CD4-positive, alpha-beta memory T cell (primary cell): Measurements from ENCODE around the gene APOC1. TPM values are rescaled to one million over a fixed set of nuclear protein-coding genes. Genes with fewer than 3 reads are reported as not detected.
"Not testable (repeated sequence)": the region's sequence is repeated elsewhere in the genome, so short reads cannot be mapped to it uniquely, and the experiment has no call there.

Experiments used
- CTCF ChIA-PET: fragments of 350-600 bp; sonication (Branson Sonifier 250); formaldehyde crosslinking; loops from one replicate; lab custom pipeline; 2021; ENCODE audit warnings: inconsistent platforms; ENCODE audit not compliant: partially characterized antibody; lab: Charles Lee
- POLR2A ChIA-PET: fragments of 350-600 bp; sonication (Branson Sonifier 250); formaldehyde crosslinking; loops from one replicate; lab custom pipeline; 2021; ENCODE audit not compliant: partially characterized antibody; lab: Charles Lee
- DNase-seq, 5 donors: peaks; one replicate each; pipeline versions ENCODE4 v3.0.0 to v3.0.0-alpha.2; 2020 to 2022; ENCODE audit warnings: mixed read lengths in 1 of 5
- H3K27ac ChIP-seq: one replicate; pipeline ENCODE4 v1.7.0; 2013; ENCODE audit warnings: low read depth, low read length
- H3K27me3 ChIP-seq: 2 replicates; pipeline ENCODE4 v1.7.0; 2013; ENCODE audit warnings: mild to moderate bottlenecking, low read length, moderate library complexity; ENCODE audit not compliant: insufficient read depth
- H3K36me3 ChIP-seq: 2 replicates; pipeline ENCODE4 v1.7.0; 2013; ENCODE audit warnings: mild to moderate bottlenecking, low read length, moderate library complexity; ENCODE audit not compliant: insufficient read depth
- H3K4me1 ChIP-seq: 2 replicates; pipeline ENCODE4 v1.7.0; 2013; ENCODE audit warnings: mild to moderate bottlenecking, low read length, moderate library complexity; ENCODE audit not compliant: insufficient read depth
- H3K4me3 ChIP-seq, 2 donors: one replicate each; pipeline ENCODE4 v1.7.0; 2013; ENCODE audit warnings: low read length in 2 of 2, mild to moderate bottlenecking in 1 of 2
- H3K9me3 ChIP-seq, 2 donors: one replicate each; pipeline ENCODE4 v1.7.0; 2013; ENCODE audit warnings: low read length in 2 of 2, control low read depth in 1 of 2; ENCODE audit not compliant: control insufficient read depth in 1 of 2
- H3K27ac Mint-ChIP-seq, 7 donors: one replicate each; pipeline ENCODE4 v1.8.0; 2020 to 2021; ENCODE audit warnings: mixed read lengths in 7 of 7, mild to moderate bottlenecking in 6 of 7, inconsistent platforms in 3 of 7, moderate library complexity in 3 of 7
- H3K27me3 Mint-ChIP-seq, 2 donors: one replicate each; pipeline ENCODE4 v1.8.0; 2020 to 2021; ENCODE audit warnings: mixed read lengths in 2 of 2
- H3K36me3 Mint-ChIP-seq, 2 donors: one replicate each; pipeline ENCODE4 v1.8.0; 2020 to 2021; ENCODE audit warnings: mixed read lengths in 2 of 2, inconsistent platforms in 1 of 2, mild to moderate bottlenecking in 1 of 2
- H3K4me1 Mint-ChIP-seq, 4 donors: one replicate each; pipeline ENCODE4 v1.8.0; 2020 to 2021; ENCODE audit warnings: mixed read lengths in 4 of 4, mild to moderate bottlenecking in 1 of 4
- H3K4me3 Mint-ChIP-seq, 8 donors: one replicate each; pipeline ENCODE4 v1.8.0; 2020 to 2021; ENCODE audit warnings: mixed read lengths in 8 of 8, mild to moderate bottlenecking in 7 of 8, moderate library complexity in 6 of 8, inconsistent platforms in 3 of 8
- H3K9me3 Mint-ChIP-seq, 8 donors: one replicate each; pipeline ENCODE4 v1.8.0; 2020 to 2021; ENCODE audit warnings: mixed read lengths in 8 of 8, mild to moderate bottlenecking in 5 of 8, inconsistent platforms in 3 of 8, moderate library complexity in 1 of 8
- intact Hi-C: fragments of 100-400 bp; cut with micrococcal nuclease; formaldehyde crosslinking; loops from one replicate; pipeline ENCODE4 v1.15.1; 2023
- polyA plus RNA-seq, 2 donors: library from polyadenylated mRNA; unstranded; fragments of 300-500 nt; fragmentation: Illumina TruSeq; gene quantifications; one replicate each; pipeline ENCODE4 v1.2.3, GENCODE V29; 2021
- total RNA-seq, 2 experiments: library from RNA; stranded (reverse); gene quantifications; one replicate each; pipeline ENCODE4 v1.2.3, GENCODE V29; 2021

The APOC1 gene
- total and polyA plus RNA-seq, 4 experiments from 2014 or later: 6.4 to 7.0 TPM; not detected in 2

DNA sequence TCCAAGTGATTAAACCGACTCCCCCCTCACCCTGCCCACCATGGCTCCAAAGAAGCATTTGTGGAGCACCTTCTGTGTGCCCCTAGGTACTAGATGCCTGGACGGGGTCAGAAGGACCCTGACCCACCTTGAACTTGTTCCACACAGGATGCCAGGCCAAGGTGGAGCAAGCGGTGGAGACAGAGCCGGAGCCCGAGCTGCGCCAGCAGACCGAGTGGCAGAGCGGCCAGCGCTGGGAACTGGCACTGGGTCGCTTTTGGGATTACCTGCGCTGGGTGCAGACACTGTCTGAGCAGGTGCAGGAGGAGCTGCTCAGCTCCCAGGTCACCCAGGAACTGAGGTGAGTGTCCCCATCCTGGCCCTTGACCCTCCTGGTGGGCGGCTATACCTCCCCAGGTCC, 6.8 kb upstream of the APOC1 start:
- peaks cover 19 to 22% of the 10 kb centered on the region in 2 donors for H3K27me3 Mint-ChIP-seq
- H3K9me3 Mint-ChIP-seq: no peaks in the 10 kb centered on the region
- intact Hi-C loops: no loop called here
- H3K4me3 Mint-ChIP-seq: no peak overlapping the region
- peaks cover 12% of the 10 kb centered on the region for H3K27me3 ChIP-seq
- H3K36me3 ChIP-seq: no peaks in the 10 kb centered on the region
- H3K27ac ChIP-seq: no peak overlapping the region
- H3K9me3 ChIP-seq: no peaks in the 10 kb centered on the region
- H3K27ac Mint-ChIP-seq: no peak overlapping the region
- H3K4me1 Mint-ChIP-seq: peaks cover 6 to 9% (median 8%) of the 10 kb centered on the region in 4 donors
- CTCF ChIA-PET: no interaction called here
- H3K36me3 Mint-ChIP-seq: peaks cover 2 to 5% of the 10 kb centered on the region in 2 donors
- H3K4me1 ChIP-seq: no peaks in the 10 kb centered on the region
- POLR2A ChIA-PET: no interaction called here
- no peak for DNase-seq
- H3K4me3 ChIP-seq: no peak overlapping the region

DNA sequence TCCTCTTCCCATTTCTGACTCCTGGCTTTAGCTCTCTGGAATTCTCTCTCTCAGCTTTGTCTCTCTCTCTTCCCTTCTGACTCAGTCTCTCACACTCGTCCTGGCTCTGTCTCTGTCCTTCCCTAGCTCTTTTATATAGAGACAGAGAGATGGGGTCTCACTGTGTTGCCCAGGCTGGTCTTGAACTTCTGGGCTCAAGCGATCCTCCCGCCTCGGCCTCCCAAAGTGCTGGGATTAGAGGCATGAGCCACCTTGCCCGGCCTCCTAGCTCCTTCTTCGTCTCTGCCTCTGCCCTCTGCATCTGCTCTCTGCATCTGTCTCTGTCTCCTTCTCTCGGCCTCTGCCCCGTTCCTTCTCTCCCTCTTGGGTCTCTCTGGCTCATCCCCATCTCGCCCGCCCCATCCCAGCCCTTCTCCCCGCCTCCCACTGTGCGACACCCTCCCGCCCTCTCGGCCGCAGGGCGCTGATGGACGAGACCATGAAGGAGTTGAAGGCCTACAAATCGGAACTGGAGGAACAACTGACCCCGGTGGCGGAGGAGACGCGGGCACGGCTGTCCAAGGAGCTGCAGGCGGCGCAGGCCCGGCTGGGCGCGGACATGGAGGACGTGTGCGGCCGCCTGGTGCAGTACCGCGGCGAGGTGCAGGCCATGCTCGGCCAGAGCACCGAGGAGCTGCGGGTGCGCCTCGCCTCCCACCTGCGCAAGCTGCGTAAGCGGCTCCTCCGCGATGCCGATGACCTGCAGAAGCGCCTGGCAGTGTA, 6.2 kb upstream of the APOC1 start:
- H3K27ac Mint-ChIP-seq: no peak overlapping the region

DNA sequence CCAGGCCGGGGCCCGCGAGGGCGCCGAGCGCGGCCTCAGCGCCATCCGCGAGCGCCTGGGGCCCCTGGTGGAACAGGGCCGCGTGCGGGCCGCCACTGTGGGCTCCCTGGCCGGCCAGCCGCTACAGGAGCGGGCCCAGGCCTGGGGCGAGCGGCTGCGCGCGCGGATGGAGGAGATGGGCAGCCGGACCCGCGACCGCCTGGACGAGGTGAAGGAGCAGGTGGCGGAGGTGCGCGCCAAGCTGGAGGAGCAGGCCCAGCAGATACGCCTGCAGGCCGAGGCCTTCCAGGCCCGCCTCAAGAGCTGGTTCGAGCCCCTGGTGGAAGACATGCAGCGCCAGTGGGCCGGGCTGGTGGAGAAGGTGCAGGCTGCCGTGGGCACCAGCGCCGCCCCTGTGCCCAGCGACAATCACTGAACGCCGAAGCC, 5.6 kb upstream of the APOC1 start:
- Mint-ChIP-seq H3K36me3 (no peaks in the 10 kb centered on the region), H3K27me3 (peaks cover 28 to 32% of the 10 kb centered on the region in 2 donors), H3K4me3 (no peak overlapping the region), H3K27ac (no peak overlapping the region), H3K9me3 (no peaks in the 10 kb centered on the region), H3K4me1 (peaks cover 5 to 9% (median 8%) of the 10 kb centered on the region in 4 donors)
- Histone ChIP-seq H3K4me3 (no peak overlapping the region), H3K9me3 (no peaks in the 10 kb centered on the region), H3K27ac (no peak overlapping the region), H3K4me1 (no peaks in the 10 kb centered on the region), H3K36me3 (no peaks in the 10 kb centered on the region), H3K27me3 (peaks cover 12% of the 10 kb centered on the region)
- no peak for DNase-seq
- ChIA-PET CTCF (no interaction called here), POLR2A (no interaction called here)
- intact Hi-C loops: no loop called here

More for the DNA sequence above, 6.2 kb upstream of the APOC1 start:
- ChIA-PET CTCF (no interaction called here), POLR2A (no interaction called here)
- no peaks in the 10 kb centered on the region for H3K9me3 ChIP-seq
- peaks cover 0 to 2% of the 10 kb centered on the region in 2 donors for H3K36me3 Mint-ChIP-seq
- H3K36me3 ChIP-seq: no peaks in the 10 kb centered on the region
- H3K4me3 ChIP-seq: no peak overlapping the region
- no peak overlapping the region for H3K4me3 Mint-ChIP-seq
- H3K4me1 Mint-ChIP-seq: peaks cover 5 to 9% (median 8%) of the 10 kb centered on the region in 4 donors
- H3K27ac ChIP-seq: no peak overlapping the region
- DNase-seq: no peak
- H3K9me3 Mint-ChIP-seq: no peaks in the 10 kb centered on the region
- H3K27me3 Mint-ChIP-seq: peaks cover 24 to 28% of the 10 kb centered on the region in 2 donors
- peaks cover 12% of the 10 kb centered on the region for H3K27me3 ChIP-seq
- no peaks in the 10 kb centered on the region for H3K4me1 ChIP-seq
- intact Hi-C loops: no loop called here

DNA sequence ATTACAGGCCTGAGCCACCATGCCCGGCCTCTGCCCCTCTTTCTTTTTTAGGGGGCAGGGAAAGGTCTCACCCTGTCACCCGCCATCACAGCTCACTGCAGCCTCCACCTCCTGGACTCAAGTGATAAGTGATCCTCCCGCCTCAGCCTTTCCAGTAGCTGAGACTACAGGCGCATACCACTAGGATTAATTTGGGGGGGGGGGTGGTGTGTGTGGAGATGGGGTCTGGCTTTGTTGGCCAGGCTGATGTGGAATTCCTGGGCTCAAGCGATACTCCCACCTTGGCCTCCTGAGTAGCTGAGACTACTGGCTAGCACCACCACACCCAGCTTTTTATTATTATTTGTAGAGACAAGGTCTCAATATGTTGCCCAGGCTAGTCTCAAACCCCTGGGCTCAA, 4.6 kb upstream of the APOC1 start:
- H3K27me3 Mint-ChIP-seq: peaks cover 29 to 39% of the 10 kb centered on the region in 2 donors
- no peak overlapping the region for H3K27ac Mint-ChIP-seq

DNA sequence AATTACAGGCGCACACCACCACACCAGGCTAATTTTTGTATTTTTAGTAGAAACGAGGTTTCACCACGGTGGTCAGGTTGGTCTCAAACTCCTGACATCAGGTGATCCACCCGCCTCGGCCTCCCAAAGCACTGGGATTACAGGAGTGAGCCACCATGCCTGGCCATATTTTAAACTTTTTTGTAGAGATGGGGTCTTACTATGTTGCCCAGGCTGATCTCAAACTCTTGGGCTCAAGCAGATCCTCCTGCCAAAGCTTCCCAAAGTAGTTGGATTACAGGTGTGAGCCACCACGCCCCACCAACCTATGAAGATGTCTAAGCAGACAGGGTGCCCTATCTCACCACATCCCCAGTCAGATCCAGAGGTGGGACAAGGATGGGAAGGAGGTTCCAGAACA, 2.5 kb upstream of the APOC1 start:
- POLR2A ChIA-PET, H3K9me3 ChIP-seq, H3K4me1 ChIP-seq, H3K4me3 Mint-ChIP-seq, intact Hi-C loops, H3K4me1 Mint-ChIP-seq, DNase-seq, H3K36me3 Mint-ChIP-seq, H3K27me3 ChIP-seq, H3K36me3 ChIP-seq, H3K9me3 Mint-ChIP-seq, H3K27ac ChIP-seq, H3K27ac Mint-ChIP-seq, CTCF ChIA-PET, H3K4me3 ChIP-seq: not testable (repeated sequence)
- peaks cover 21 to 27% of the 10 kb centered on the region in 2 donors for H3K27me3 Mint-ChIP-seq

More for the DNA sequence above, 4.6 kb upstream of the APOC1 start:
- Histone ChIP-seq H3K4me3 (no peak overlapping the region), H3K36me3 (no peaks in the 10 kb centered on the region), H3K27ac (no peak overlapping the region), H3K9me3 (no peaks in the 10 kb centered on the region), H3K27me3 (peaks cover 12% of the 10 kb centered on the region), H3K4me1 (peaks cover 4% of the 10 kb centered on the region)
- Mint-ChIP-seq H3K4me3 (no peak overlapping the region), H3K9me3 (no peaks in the 10 kb centered on the region), H3K36me3 (no peaks in the 10 kb centered on the region), H3K4me1 (peaks cover 7 to 15% (median 12%) of the 10 kb centered on the region in 4 donors)
- POLR2A ChIA-PET: no interaction called here
- intact Hi-C loops: no loop called here
- CTCF ChIA-PET: no interaction called here
- no peak for DNase-seq

DNA sequence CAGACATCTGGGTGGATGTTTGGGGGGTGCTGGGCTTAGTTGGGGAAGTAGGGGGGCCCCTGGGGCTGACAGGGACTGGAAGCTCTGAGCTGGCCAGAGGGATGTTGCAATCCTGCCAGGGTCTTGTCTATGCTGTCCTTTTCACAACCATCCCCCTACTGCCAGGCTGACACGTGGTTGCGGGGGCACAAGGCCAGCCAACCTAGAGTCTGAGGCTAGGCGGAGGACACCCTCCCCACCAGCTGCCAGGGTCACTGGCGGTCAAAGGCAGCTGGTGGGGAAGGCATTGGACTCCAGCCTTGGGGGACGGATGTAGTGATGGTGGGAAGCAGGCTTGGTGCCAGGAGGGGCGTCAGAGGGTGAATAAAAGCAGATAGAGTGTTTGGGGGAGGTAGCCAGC, 1.6 kb upstream of the APOC1 start:
- peak overlapping the region in 2 of 8 donors; percentile 59 to 71 for H3K4me3 Mint-ChIP-seq
- intact Hi-C loops: no loop called here
- H3K4me1 Mint-ChIP-seq: peaks cover 5 to 9% (median 7%) of the 10 kb centered on the region in 4 donors
- DNase-seq: no peak
- Histone ChIP-seq H3K27me3 (no peaks in the 10 kb centered on the region), H3K27ac (no peak overlapping the region), H3K9me3 (no peaks in the 10 kb centered on the region), H3K4me3 (no peak overlapping the region), H3K36me3 (no peaks in the 10 kb centered on the region), H3K4me1 (peaks cover 6% of the 10 kb centered on the region)
- ChIA-PET CTCF (interaction anchor here (1.5 kb wide), 1 partner anchor 8 kb away, joined by 3 read pairs; no protein-coding TSS in a partner anchor), POLR2A (no interaction called here)
- H3K27ac Mint-ChIP-seq: no peak overlapping the region
- H3K9me3 Mint-ChIP-seq: no peaks in the 10 kb centered on the region
- H3K36me3 Mint-ChIP-seq: no peaks in the 10 kb centered on the region
- H3K27me3 Mint-ChIP-seq: peaks cover 18 to 24% of the 10 kb centered on the region in 2 donors

DNA sequence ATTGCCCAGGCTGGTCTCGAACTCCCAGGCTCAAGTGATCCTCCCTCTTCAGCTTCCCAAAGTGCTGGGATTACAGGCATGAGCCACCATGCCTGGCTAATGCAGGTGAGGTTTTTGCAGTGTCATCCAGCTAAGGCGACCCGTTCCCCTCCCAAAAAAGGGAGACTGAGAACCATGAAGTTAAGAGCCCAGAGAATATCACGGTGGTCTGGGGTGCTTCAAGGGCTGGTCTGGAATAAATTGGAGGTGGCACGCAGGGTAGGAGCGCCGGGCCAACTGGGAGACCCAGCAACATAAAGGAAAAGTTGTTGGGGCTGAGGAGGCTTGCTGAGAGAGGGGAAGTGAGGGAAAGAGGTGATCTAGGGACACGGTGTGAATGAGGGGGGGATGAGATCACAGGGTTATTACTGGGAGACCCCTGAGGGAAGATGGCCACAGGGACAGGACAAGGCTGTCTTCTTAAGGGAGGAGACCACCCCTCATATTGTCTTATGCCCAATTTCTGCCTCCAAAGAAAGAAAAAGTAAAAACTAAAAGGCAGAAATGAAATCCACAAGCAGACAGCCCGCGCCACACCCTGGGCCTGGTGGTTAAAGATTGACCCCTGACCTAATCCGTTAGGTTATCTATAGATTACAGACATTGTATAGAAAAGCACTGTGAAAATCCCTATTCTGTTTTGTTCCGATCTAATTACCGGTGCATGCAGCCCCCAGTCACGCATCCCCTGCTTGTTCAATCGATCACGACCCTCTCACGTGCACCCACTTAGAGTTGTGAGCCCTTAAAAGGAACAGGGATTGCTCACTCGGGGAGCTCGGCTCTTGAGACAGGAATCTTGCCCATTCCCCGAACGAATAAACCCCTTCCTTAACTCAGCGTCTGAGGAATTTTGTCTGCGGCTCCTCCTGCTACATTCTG, 636 bp upstream of the APOC1 start:
- H3K27me3 ChIP-seq, H3K9me3 ChIP-seq, POLR2A ChIA-PET, H3K4me1 Mint-ChIP-seq, DNase-seq, H3K27ac ChIP-seq, H3K4me3 ChIP-seq, H3K4me1 ChIP-seq, intact Hi-C loops, H3K9me3 Mint-ChIP-seq, H3K36me3 Mint-ChIP-seq, H3K36me3 ChIP-seq: not testable (repeated sequence)
- peak overlapping the region in 1 of 7 donors; percentile 52 for H3K27ac Mint-ChIP-seq
- peaks cover 14 to 24% of the 10 kb centered on the region in 2 donors for H3K27me3 Mint-ChIP-seq
- peak overlapping the region in 7 of 8 donors; percentile 46 to 90 (median 61) for H3K4me3 Mint-ChIP-seq
- CTCF ChIA-PET: interaction anchor here (1.5 to 1.9 kb wide), 2 partner anchors 9 kb away, joined by 3 to 5 read pairs; no protein-coding TSS in a partner anchor
